Measurements from ENCODE around the gene C21orf58. TPM values are rescaled to one million over a fixed set of nuclear protein-coding genes. Genes with fewer than 3 reads are reported as not detected.

C21orf58 gene
- total RNA-seq, 4 donors from 2014 or later = 2.2 to 4.8 (median 2.3) TPM

GRCh38 chr21:46366966-46367365, 43.3 kb upstream of the C21orf58 start:
- H3K4me3 ChIP-seq (ENCODE audit: low read depth, poor library complexity, severe bottlenecking) = no peak overlapping the region
- intact Hi-C loops (cut with DNase I; ENCODE audit: low total_unique reads) = no loop called here
- DNase-seq (ENCODE audit: low spot score in 2 of 2) = no peak
- TF ChIP-seq CTCF (IDR thresholded peaks at IDR 0.05) = no peak
- TF ChIP-seq POLR2A (IDR thresholded peaks at IDR 0.05) = no peak
- WGBS, 2 donors = 96% methylated on average over 20 of the region's 20 CpGs

GRCh38 chr21:46366561-46366960, 42.9 kb upstream of the C21orf58 start:
- intact Hi-C loops (cut with DNase I; ENCODE audit: low total_unique reads) = no loop called here
- no peak overlapping the region for H3K4me3 ChIP-seq (ENCODE audit: low read depth, poor library complexity, severe bottlenecking)
- TF ChIP-seq CTCF (IDR thresholded peaks at IDR 0.05) = no peak
- WGBS, 2 donors = 90 to 91% methylated on average over 19 of the region's 19 CpGs
- no peak for DNase-seq (ENCODE audit: low spot score in 2 of 2)

GRCh38 chr21:46366091-46366490, 42.4 kb upstream of the C21orf58 start:
- no peak overlapping the region for H3K4me3 ChIP-seq (ENCODE audit: low read depth, poor library complexity, severe bottlenecking)
- intact Hi-C loops (cut with DNase I; ENCODE audit: low total_unique reads) = no loop called here
- WGBS, 2 donors = 94 to 97% methylated on average over 11 of the region's 11 CpGs
- DNase-seq (ENCODE audit: low spot score in 2 of 2) = no peak
- TF ChIP-seq POLR2A (IDR thresholded peaks at IDR 0.05) = no peak

- intact Hi-C loops (cut with DNase I; ENCODE audit: low total_unique reads) = no loop called here
- no peak for DNase-seq (ENCODE audit: low spot score in 2 of 2)
- WGBS, 2 donors = 80 to 92% methylated on average over 12 to 16 of the region's 16 CpGs
- no peak overlapping the region for H3K4me3 ChIP-seq (ENCODE audit: low read depth, poor library complexity, severe bottlenecking)
- TF ChIP-seq POLR2A (IDR thresholded peaks at IDR 0.05) (no peak), CTCF (IDR thresholded peaks at IDR 0.05) (no peak)
Measured at GRCh38 chr21:46363698-46364097, 40.0 kb upstream of the C21orf58 start.

- no peak for DNase-seq (ENCODE audit: low spot score in 2 of 2)
- H3K4me3 ChIP-seq (ENCODE audit: low read depth, poor library complexity, severe bottlenecking) = no peak overlapping the region
- WGBS, 2 donors = 87 to 91% methylated on average over 15 of the region's 15 CpGs
- TF ChIP-seq CTCF (IDR thresholded peaks at IDR 0.05) (no peak), POLR2A (IDR thresholded peaks at IDR 0.05) (no peak)
- intact Hi-C loops (cut with DNase I; ENCODE audit: low total_unique reads) = no loop called here
Measured at GRCh38 chr21:46362946-46363345, 39.3 kb upstream of the C21orf58 start.

GRCh38 chr21:46361935-46362334, 38.3 kb upstream of the C21orf58 start:
- TF ChIP-seq POLR2A (IDR thresholded peaks at IDR 0.05) = no peak
- TF ChIP-seq CTCF (IDR thresholded peaks at IDR 0.05) = no peak
- H3K4me3 ChIP-seq (ENCODE audit: low read depth, poor library complexity, severe bottlenecking) = no peak overlapping the region
- no peak for DNase-seq (ENCODE audit: low spot score in 2 of 2)
- 82 to 85% methylated on average over 10 of the region's 10 CpGs for WGBS, 2 donors
- intact Hi-C loops (cut with DNase I; ENCODE audit: low total_unique reads) = no loop called here
